ENCODE data around the gene ZNF682.
"Not testable (repeated sequence)": the region's sequence is repeated elsewhere in the genome, so short reads cannot be mapped to it uniquely, and the experiment has no call there.

GRCh38 chr19:19966126-19966525, 73.2 kb downstream of the ZNF682 start:
- TF ChIP-seq CTCF (IDR thresholded peaks at IDR 0.05; ENCODE audit: insufficient read depth, low read length); POLR2AphosphoS5 (IDR thresholded peaks at IDR 0.05; ENCODE audit: low read depth); GABPA (IDR thresholded peaks at IDR 0.05; ENCODE audit: low read depth); SPI1 (IDR thresholded peaks at IDR 0.05; ENCODE audit: borderline replicate concordance, low read depth): not testable (repeated sequence)

All from HL-60 (cell line).